H9 (cell line): Measurements from ENCODE around the gene MMS19. TPM values are rescaled to one million over a fixed set of nuclear protein-coding genes. Genes with fewer than 3 reads are reported as not detected.

Experiments used
- DNase-seq: peaks from one replicate; pipeline ENCODE4 v3.0.0-alpha.2; 2017
- H2AFZ ChIP-seq: one replicate; pipeline ENCODE4 v1.6.1; 2013; ENCODE audit warnings: mild to moderate bottlenecking, low read length, control low read depth, moderate library complexity
- H2AK5ac ChIP-seq: 2 replicates; pipeline ENCODE4 v1.6.1; 2013; ENCODE audit warnings: low read length, control low read depth, mixed read lengths; ENCODE audit not compliant: insufficient read length
- H2BK120ac ChIP-seq: one replicate; pipeline ENCODE4 v1.6.1; 2013; ENCODE audit warnings: low read depth, mild to moderate bottlenecking, low read length, control low read depth, inconsistent platforms; ENCODE audit not compliant: poor library complexity, severe bottlenecking
- H2BK12ac ChIP-seq: 2 replicates; pipeline ENCODE4 v1.6.1; 2013; ENCODE audit warnings: low read length, control low read depth, mixed read lengths, low read depth; ENCODE audit not compliant: insufficient read length
- H2BK15ac ChIP-seq: 2 replicates; pipeline ENCODE4 v1.6.1; 2013; ENCODE audit warnings: low read depth, low read length, control low read depth
- H2BK20ac ChIP-seq: one replicate; pipeline ENCODE4 v1.6.1; 2013; ENCODE audit warnings: low read depth, mild to moderate bottlenecking, low read length, control low read depth, inconsistent platforms; ENCODE audit not compliant: poor library complexity, severe bottlenecking
- H2BK5ac ChIP-seq: 2 replicates; pipeline ENCODE4 v1.6.1; 2013; ENCODE audit warnings: low read length, control low read depth, mixed read lengths; ENCODE audit not compliant: insufficient read length
- H3K14ac ChIP-seq: 2 replicates; pipeline ENCODE4 v1.6.1; 2013; ENCODE audit warnings: low read length, control low read depth; ENCODE audit not compliant: insufficient read depth
- H3K18ac ChIP-seq: 2 replicates; pipeline ENCODE4 v1.6.1; 2013; ENCODE audit warnings: low read depth, mild to moderate bottlenecking, mixed read lengths, low read length, control low read depth; ENCODE audit not compliant: insufficient read length
- H3K23ac ChIP-seq: 2 replicates; pipeline ENCODE4 v1.6.1; 2013; ENCODE audit warnings: low read length, control low read depth, mixed read lengths, low read depth; ENCODE audit not compliant: insufficient read length
- H3K23me2 ChIP-seq: 2 replicates; pipeline ENCODE4 v1.6.1; 2013; ENCODE audit warnings: low read depth, mild to moderate bottlenecking, mixed read lengths, low read length, control low read depth; ENCODE audit not compliant: insufficient read length, poor library complexity, severe bottlenecking
- H3K27ac ChIP-seq: 2 replicates; pipeline ENCODE4 v1.5.1; 2013; ENCODE audit warnings: low read length, control low read depth, mixed read lengths, low read depth; ENCODE audit not compliant: insufficient read length
- H3K27me3 ChIP-seq: 2 replicates; pipeline ENCODE4 v1.6.1; 2013; ENCODE audit warnings: low read length, control low read depth, inconsistent platforms; ENCODE audit not compliant: insufficient read depth
- H3K4ac ChIP-seq: 2 replicates; pipeline ENCODE4 v1.6.1; 2013; ENCODE audit warnings: low read depth, mild to moderate bottlenecking, control low read depth, inconsistent platforms, low read length, moderate library complexity
- H3K4me1 ChIP-seq: 2 replicates; pipeline ENCODE4 v1.6.1; 2013; ENCODE audit warnings: low read length, control low read depth, inconsistent platforms; ENCODE audit not compliant: insufficient read depth
- H3K4me2 ChIP-seq: 2 replicates; pipeline ENCODE4 v1.6.1; 2013; ENCODE audit warnings: low read length, control low read depth, mixed read lengths; ENCODE audit not compliant: insufficient read length, insufficient read depth
- H3K56ac ChIP-seq: 2 replicates; pipeline ENCODE4 v1.6.1; 2013; ENCODE audit warnings: low read depth, mild to moderate bottlenecking, mixed read lengths, low read length, control low read depth; ENCODE audit not compliant: insufficient read length
- H3K79me1 ChIP-seq: 2 replicates; pipeline ENCODE4 v1.6.1; 2013; ENCODE audit warnings: low read depth, mild to moderate bottlenecking, moderate library complexity, low read length, control low read depth, inconsistent platforms; ENCODE audit not compliant: insufficient read depth, poor library complexity, severe bottlenecking
- H3K79me2 ChIP-seq: 2 replicates; pipeline ENCODE4 v1.6.1; 2013; ENCODE audit warnings: low read length, control low read depth, inconsistent platforms; ENCODE audit not compliant: insufficient read depth
- H3K9ac ChIP-seq: 2 replicates; pipeline ENCODE4 v1.6.1; 2013; ENCODE audit warnings: low read length, control low read depth, mixed read lengths; ENCODE audit not compliant: insufficient read length; ENCODE audit errors: extremely low read depth
- H3K9me3 ChIP-seq: one replicate; pipeline ENCODE4 v1.6.1; 2013; ENCODE audit warnings: low read depth, low read length, inconsistent platforms; ENCODE audit not compliant: control insufficient read depth
- H3T11ph ChIP-seq: one replicate; pipeline ENCODE4 v1.6.1; 2013; ENCODE audit warnings: mild to moderate bottlenecking, low read length, control low read depth, inconsistent platforms
- H4K20me1 ChIP-seq: one replicate; pipeline ENCODE4 v1.6.1; 2013; ENCODE audit not compliant: control insufficient read depth, insufficient read length, insufficient read depth
- H4K5ac ChIP-seq: 2 replicates; pipeline ENCODE4 v1.6.1; 2013; ENCODE audit warnings: low read depth, mild to moderate bottlenecking, mixed read lengths, low read length, control low read depth; ENCODE audit not compliant: insufficient read length
- H4K8ac ChIP-seq: replicated peaks from 2 replicates; pipeline ENCODE4 v1.6.1; 2013; ENCODE audit warnings: low read length, control low read depth, mixed read lengths, low read depth; ENCODE audit not compliant: insufficient read length
- H4K91ac ChIP-seq: 2 replicates; pipeline ENCODE4 v1.6.1; 2013; ENCODE audit warnings: low read depth, mild to moderate bottlenecking, moderate library complexity, mixed read lengths, low read length, control low read depth; ENCODE audit not compliant: insufficient read length
- H3K27ac Mint-ChIP-seq, 3 experiments: 2 replicates in 2 of 3; 3 replicates in 1 of 3; pipeline ENCODE4 v1.8.0; 2020 to 2021; ENCODE audit warnings: mixed read lengths in 3 of 3, mild to moderate bottlenecking in 1 of 3, moderate library complexity in 1 of 3
- H3K27me3 Mint-ChIP-seq: 2 replicates; pipeline ENCODE4 v1.8.0; 2021; ENCODE audit warnings: low read depth, mild to moderate bottlenecking, moderate library complexity, mixed read lengths
- H3K36me3 Mint-ChIP-seq, 3 experiments: 2 replicates in 2 of 3; 3 replicates in 1 of 3; pipeline ENCODE4 v1.8.0; 2020 to 2021; ENCODE audit warnings: low read depth in 3 of 3, mixed read lengths in 3 of 3; ENCODE audit not compliant: insufficient read depth in 1 of 3
- H3K4me1 Mint-ChIP-seq, 2 experiments: 2 replicates each; pipeline ENCODE4 v1.8.0; 2020; ENCODE audit warnings: mixed read lengths in 2 of 2
- H3K4me3 Mint-ChIP-seq, 2 experiments: 2 replicates in 1 of 2; 3 replicates in 1 of 2; pipeline ENCODE4 v1.8.0; 2020 to 2021; ENCODE audit warnings: mild to moderate bottlenecking in 2 of 2, mixed read lengths in 2 of 2, moderate library complexity in 1 of 2
- H3K9me3 Mint-ChIP-seq, 2 experiments: 2 replicates in 1 of 2; 3 replicates in 1 of 2; pipeline ENCODE4 v1.8.0; 2020; ENCODE audit warnings: mild to moderate bottlenecking in 2 of 2, mixed read lengths in 2 of 2, moderate library complexity in 1 of 2
- CTCF ChIP-seq: fragments of 200-600 bp; sonication (generic); conservative IDR thresholded peaks from 3 replicates; pipeline ENCODE4 v1.8.0; 2021; ENCODE audit warnings: antibody characterized with exemption, mild to moderate bottlenecking
- WGBS: extraction: QIAGEN DNeasy Blood & Tissue Kit; methylation state at CpG from one replicate; pipeline ENCODE4 v1.1.7; 2013; ENCODE audit warnings: missing lambda C conversion rate, low lambda C conversion rate, mixed read lengths; ENCODE audit not compliant: insufficient read length; ENCODE audit errors: extremely low coverage; 5-methylcytosine and 5-hydroxymethylcytosine counted together
- total RNA-seq: library from RNA; stranded (reverse); gene quantifications from 2 replicates; pipeline ENCODE4 v1.2.1, GENCODE V29; 2021

The MMS19 gene
- total RNA-seq, 1 experiment from 2014 or later = 102 TPM

- DNase-seq = no peak
- no peak overlapping the region for H3K18ac ChIP-seq
- H2BK5ac ChIP-seq = no peak overlapping the region
- Mint-ChIP-seq H3K36me3 (peaks cover 0 to 33% (median 29%) of the 10 kb centered on the region in 3 experiments; a peak in 6 of 7 replicates), H3K4me1 (peaks cover 20 to 21% of the 10 kb centered on the region in 2 experiments), H3K9me3 (no peaks in the 10 kb centered on the region), H3K4me3 (no peak overlapping the region), H3K27me3 (no peaks in the 10 kb centered on the region), H3K27ac (no peak overlapping the region; a peak in 1 of 7 replicates)
- no peak overlapping the region for H2AK5ac ChIP-seq
- no peak overlapping the region for H2BK120ac ChIP-seq
- H3K27me3 ChIP-seq = no peaks in the 10 kb centered on the region
- H3K79me1 ChIP-seq = peaks cover 12% of the 10 kb centered on the region
- H3K9ac ChIP-seq = no peak overlapping the region
- no peak overlapping the region for H3K14ac ChIP-seq
- H4K91ac ChIP-seq = no peak overlapping the region
- H3K4me1 ChIP-seq = peaks cover 4% of the 10 kb centered on the region; the same call in 1 of the 2 replicates
- H3K4me2 ChIP-seq = no peak overlapping the region
- H4K8ac ChIP-seq = no peak overlapping the region
- no peak overlapping the region for H4K5ac ChIP-seq
- no peak overlapping the region for H3K27ac ChIP-seq
- WGBS = no CpG with 5 or more reads among the region's 3 CpGs
- no peak overlapping the region for H2BK15ac ChIP-seq
- H4K20me1 ChIP-seq = no peaks in the 10 kb centered on the region
- H3T11ph ChIP-seq = no peak overlapping the region
- no peak overlapping the region for H3K56ac ChIP-seq
- no peak overlapping the region for H2AFZ ChIP-seq
- H2BK12ac ChIP-seq = no peak overlapping the region
- no peak for TF ChIP-seq CTCF
- H3K23me2 ChIP-seq = no peaks in the 10 kb centered on the region
- H3K9me3 ChIP-seq = no peaks in the 10 kb centered on the region
- peaks cover 2% of the 10 kb centered on the region; the same call in 1 of the 2 replicates for H3K79me2 ChIP-seq
- H3K4ac ChIP-seq = no peak overlapping the region
- no peak overlapping the region for H3K23ac ChIP-seq
- no peak overlapping the region for H2BK20ac ChIP-seq
These were observed 14.7 kb downstream of the MMS19 start for GRCh38 chr10:97483506-97483905.
